ENCODE results near the gene MCTP2. TPM values are rescaled to one million over a fixed set of nuclear protein-coding genes. Genes with fewer than 3 reads are reported as not detected.
A peak's percentile ranks its signal among the peaks of the same experiment; 100 is the strongest.

MCTP2 gene
- total RNA-seq, 1 donor from 2014 or later: 0.35 TPM

DNA sequence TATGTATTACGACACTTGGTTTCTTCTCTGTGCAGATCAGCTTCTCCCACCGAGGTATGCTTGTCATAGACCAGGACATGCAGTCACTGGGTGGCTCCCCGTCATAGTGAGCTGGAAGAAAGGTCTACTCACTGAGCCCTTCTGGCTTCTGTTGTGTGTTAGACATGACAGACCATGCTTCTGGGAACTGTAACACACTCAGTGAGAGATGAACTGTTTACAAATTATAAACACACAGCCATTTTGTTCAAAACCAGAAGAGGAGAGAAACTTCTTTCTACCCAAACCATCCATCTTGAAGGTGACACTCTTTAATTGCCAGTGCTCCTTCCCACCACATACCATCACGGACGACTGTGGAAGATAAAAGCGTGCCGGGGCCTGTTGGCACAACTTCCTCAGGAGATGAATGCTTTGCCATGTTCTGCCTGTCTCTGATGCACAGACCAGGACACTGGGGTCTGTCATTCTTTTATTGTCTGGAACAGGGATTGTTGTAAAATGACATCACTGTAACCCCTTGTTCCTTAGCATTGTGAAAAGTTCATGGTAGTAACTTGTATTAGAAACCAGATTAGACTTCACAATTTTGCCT lies 214.3 kb downstream of the MCTP2 start:
- DNase-seq (ENCODE audit: low read depth, low spot score): no peak
- Mint-ChIP-seq H3K27me3 (ENCODE audit: low read depth) (no peaks in the 10 kb centered on the region), H3K36me3 (ENCODE audit: low read depth) (no peaks in the 10 kb centered on the region), H3K9me3 (peaks cover 3% of the 10 kb centered on the region), H3K4me3 (no peak overlapping the region), H3K27ac (ENCODE audit: unreplicated experiment) (peak overlapping the region; percentile 10), H3K4me1 (peaks cover 20% of the 10 kb centered on the region)
- TF ChIP-seq, protein P1, sequence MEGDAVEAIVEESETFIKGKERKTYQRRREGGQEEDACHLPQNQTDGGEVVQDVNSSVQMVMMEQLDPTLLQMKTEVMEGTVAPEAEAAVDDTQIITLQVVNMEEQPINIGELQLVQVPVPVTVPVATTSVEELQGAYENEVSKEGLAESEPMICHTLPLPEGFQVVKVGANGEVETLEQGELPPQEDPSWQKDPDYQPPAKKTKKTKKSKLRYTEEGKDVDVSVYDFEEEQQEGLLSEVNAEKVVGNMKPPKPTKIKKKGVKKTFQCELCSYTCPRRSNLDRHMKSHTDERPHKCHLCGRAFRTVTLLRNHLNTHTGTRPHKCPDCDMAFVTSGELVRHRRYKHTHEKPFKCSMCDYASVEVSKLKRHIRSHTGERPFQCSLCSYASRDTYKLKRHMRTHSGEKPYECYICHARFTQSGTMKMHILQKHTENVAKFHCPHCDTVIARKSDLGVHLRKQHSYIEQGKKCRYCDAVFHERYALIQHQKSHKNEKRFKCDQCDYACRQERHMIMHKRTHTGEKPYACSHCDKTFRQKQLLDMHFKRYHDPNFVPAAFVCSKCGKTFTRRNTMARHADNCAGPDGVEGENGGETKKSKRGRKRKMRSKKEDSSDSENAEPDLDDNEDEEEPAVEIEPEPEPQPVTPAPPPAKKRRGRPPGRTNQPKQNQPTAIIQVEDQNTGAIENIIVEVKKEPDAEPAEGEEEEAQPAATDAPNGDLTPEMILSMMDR (conservative IDR thresholded peaks at IDR 0.05): no peak

DNA sequence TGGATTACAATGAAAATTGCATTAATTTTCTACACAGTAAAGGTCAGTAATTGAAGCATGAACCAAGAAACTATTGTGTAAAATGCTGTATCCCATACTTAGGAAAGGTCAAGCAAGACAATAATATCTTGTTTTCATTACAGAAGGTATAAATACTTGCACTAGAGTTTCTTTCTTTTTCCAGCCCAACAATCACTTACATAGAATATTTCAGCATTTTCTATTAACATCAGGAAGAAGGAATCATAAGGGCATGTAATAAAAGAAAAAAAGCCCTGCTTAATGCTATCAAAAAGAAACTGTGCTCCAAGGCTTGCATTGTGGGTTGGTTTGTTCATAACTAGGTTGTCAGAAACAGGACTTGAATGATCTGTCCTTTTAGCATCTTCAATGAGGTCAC lies 215.1 kb downstream of the MCTP2 start:
- TF ChIP-seq, protein P1 (conservative IDR thresholded peaks at IDR 0.05): no peak
- peaks cover 3% of the 10 kb centered on the region for H3K9me3 Mint-ChIP-seq
- no peak overlapping the region for H3K27ac Mint-ChIP-seq (ENCODE audit: unreplicated experiment)
- no peaks in the 10 kb centered on the region for H3K27me3 Mint-ChIP-seq (ENCODE audit: low read depth)
- DNase-seq (ENCODE audit: low read depth, low spot score): no peak
- peaks cover 20% of the 10 kb centered on the region for H3K4me1 Mint-ChIP-seq
- no peak overlapping the region for H3K4me3 Mint-ChIP-seq
- no peaks in the 10 kb centered on the region for H3K36me3 Mint-ChIP-seq (ENCODE audit: low read depth)

DNA sequence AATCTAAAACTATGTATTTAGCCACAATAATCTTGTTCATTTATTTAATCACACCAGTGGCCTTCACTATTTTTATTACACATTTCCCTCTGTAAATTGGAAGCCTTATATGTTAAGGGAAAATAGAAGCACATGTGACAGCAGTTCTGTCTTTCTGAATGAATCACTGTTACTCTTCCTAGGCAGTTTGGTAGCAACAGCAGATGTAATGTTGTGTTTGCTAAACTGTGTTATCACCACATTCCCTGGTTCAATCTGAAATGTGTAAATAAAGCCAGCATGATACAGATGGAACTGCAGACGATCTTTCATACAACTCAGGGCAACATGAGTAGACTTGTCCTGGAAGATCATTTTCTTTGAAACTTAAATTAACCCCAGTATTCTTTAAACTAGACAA lies 220.1 kb downstream of the MCTP2 start:
- no peak for DNase-seq (ENCODE audit: low read depth, low spot score)
- Mint-ChIP-seq H3K27me3 (ENCODE audit: low read depth) (no peaks in the 10 kb centered on the region), H3K4me3 (no peak overlapping the region), H3K27ac (ENCODE audit: unreplicated experiment) (no peak overlapping the region), H3K9me3 (no peaks in the 10 kb centered on the region), H3K36me3 (ENCODE audit: low read depth) (no peaks in the 10 kb centered on the region), H3K4me1 (peaks cover 5% of the 10 kb centered on the region)
- TF ChIP-seq, protein P1 (conservative IDR thresholded peaks at IDR 0.05): no peak

DNA sequence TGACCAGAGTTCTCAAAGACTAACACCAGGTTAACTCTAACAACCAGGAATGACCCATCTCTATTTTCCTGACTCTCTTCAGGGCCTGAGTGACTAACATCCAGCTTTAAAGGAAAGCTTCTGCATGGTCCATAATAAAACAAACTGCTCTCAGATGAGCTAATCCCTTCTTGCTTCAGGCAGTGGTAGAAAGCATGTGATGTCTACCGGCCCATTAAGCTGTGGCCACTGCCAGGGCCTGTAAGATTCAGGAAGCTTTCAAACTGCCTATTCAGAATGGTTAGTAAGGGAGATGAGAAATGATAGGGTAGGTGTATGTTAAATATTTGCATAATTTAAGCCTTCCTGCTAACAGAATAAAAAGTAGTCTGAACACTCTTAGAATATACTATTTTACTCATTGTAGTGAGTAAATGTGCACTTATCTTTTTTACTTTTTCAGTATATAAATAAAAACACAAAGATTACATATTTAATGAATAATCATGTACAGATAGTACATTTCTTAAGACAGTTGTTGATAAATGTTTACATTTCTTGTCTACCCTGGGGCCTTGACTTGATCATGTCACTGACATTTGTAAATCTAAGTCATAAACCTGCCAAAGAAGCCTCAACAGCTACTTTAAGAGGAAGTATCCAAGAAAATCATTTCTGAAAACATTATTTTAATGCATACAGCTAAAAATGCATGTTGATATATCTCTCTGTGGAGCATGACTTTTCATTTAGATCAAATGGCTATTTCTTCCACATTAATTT lies 222.0 kb downstream of the MCTP2 start:
- peaks cover 18% of the 10 kb centered on the region for H3K4me1 Mint-ChIP-seq
- no peak for DNase-seq (ENCODE audit: low read depth, low spot score)
- H3K9me3 Mint-ChIP-seq: peaks cover 3% of the 10 kb centered on the region
- H3K4me3 Mint-ChIP-seq: no peak overlapping the region
- no peak overlapping the region for H3K27ac Mint-ChIP-seq (ENCODE audit: unreplicated experiment)
- no peaks in the 10 kb centered on the region for H3K36me3 Mint-ChIP-seq (ENCODE audit: low read depth)
- no peaks in the 10 kb centered on the region for H3K27me3 Mint-ChIP-seq (ENCODE audit: low read depth)
- TF ChIP-seq, protein P1 (conservative IDR thresholded peaks at IDR 0.05): no peak

DNA sequence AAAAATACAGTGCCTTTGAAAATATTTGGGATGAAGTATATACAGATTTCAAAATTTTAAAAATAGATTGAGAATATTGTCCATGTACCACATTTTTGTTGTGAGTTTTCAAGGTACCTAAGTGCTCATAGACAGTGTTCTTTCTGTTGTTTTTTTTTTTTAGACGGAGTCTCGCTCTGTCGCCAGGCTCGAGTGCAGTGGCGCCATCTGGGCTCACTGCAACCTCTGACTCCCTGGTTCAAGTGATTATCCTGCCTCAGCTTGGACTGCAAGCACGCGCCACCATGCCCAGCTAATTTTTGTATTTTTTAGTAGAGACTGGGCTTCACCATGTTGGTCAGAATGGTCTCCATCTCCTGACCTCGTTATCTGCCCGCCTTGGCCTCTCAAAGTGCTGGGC lies 223.9 kb downstream of the MCTP2 start:
- H3K4me1 Mint-ChIP-seq: peaks cover 24% of the 10 kb centered on the region
- no peak for DNase-seq (ENCODE audit: low read depth, low spot score)
- H3K36me3 Mint-ChIP-seq (ENCODE audit: low read depth): no peaks in the 10 kb centered on the region
- H3K27ac Mint-ChIP-seq (ENCODE audit: unreplicated experiment): no peak overlapping the region
- peaks cover 5% of the 10 kb centered on the region for H3K9me3 Mint-ChIP-seq
- TF ChIP-seq, protein P1 (conservative IDR thresholded peaks at IDR 0.05): no peak
- no peak overlapping the region for H3K4me3 Mint-ChIP-seq
- no peaks in the 10 kb centered on the region for H3K27me3 Mint-ChIP-seq (ENCODE audit: low read depth)

Data from neural crest cell (in vitro differentiated cells).